Esophagus muscularis mucosa (tissue), 3 donors: ENCODE measurements around the gene ATP2B1.

ENCODE experiments used
- POLR2A ChIP-seq: fragments of 450-650 bp; IDR thresholded peaks from one replicate; pipeline ENCODE4 v1.6.1; 2017; ENCODE audit warnings: antibody characterized with exemption, moderate library complexity, mild to moderate bottlenecking, low read depth
- POLR2AphosphoS5 ChIP-seq, 2 donors: sonication (generic); formaldehyde crosslinking; IDR thresholded peaks; one replicate each; pipeline ENCODE4 v1.6.1; 2017; ENCODE audit warnings: antibody characterized with exemption in 2 of 2
- TF ChIP-seq, protein P1 (sequence below), 3 experiments: fragments of 200-600 bp in 2 of 3; fragments of 450-650 bp in 1 of 3; sonication (generic) in 2 of 3; IDR thresholded peaks; one replicate each; pipeline ENCODE4 v1.5.1; 2017 to 2019; ENCODE audit warnings: antibody characterized with exemption in 3 of 3, mild to moderate bottlenecking in 2 of 3, moderate library complexity in 1 of 3

GRCh38 chr12:89597770-89598169 is 110.9 kb downstream of the ATP2B1 start:
- TF ChIP-seq POLR2AphosphoS5 (IDR thresholded peaks at IDR 0.05) (no peak), POLR2A (no peak)
- TF ChIP-seq, protein P1, sequence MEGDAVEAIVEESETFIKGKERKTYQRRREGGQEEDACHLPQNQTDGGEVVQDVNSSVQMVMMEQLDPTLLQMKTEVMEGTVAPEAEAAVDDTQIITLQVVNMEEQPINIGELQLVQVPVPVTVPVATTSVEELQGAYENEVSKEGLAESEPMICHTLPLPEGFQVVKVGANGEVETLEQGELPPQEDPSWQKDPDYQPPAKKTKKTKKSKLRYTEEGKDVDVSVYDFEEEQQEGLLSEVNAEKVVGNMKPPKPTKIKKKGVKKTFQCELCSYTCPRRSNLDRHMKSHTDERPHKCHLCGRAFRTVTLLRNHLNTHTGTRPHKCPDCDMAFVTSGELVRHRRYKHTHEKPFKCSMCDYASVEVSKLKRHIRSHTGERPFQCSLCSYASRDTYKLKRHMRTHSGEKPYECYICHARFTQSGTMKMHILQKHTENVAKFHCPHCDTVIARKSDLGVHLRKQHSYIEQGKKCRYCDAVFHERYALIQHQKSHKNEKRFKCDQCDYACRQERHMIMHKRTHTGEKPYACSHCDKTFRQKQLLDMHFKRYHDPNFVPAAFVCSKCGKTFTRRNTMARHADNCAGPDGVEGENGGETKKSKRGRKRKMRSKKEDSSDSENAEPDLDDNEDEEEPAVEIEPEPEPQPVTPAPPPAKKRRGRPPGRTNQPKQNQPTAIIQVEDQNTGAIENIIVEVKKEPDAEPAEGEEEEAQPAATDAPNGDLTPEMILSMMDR (IDR thresholded peaks at IDR 0.05), result no peak
